Mesothelial cell of epicardium (in vitro differentiated cells): ENCODE results near the gene PKP4. TPM values are rescaled to one million over a fixed set of nuclear protein-coding genes. Genes with fewer than 3 reads are reported as not detected.

Source experiments
- DNase-seq, 2 experiments: peaks; one replicate each; pipeline ENCODE4 v3.0.0; 2021; ENCODE audit warnings: low spot score in 2 of 2; ENCODE audit not compliant: unreplicated experiment in 2 of 2
- H3K27ac Mint-ChIP-seq: 2 replicates; pipeline ENCODE4 v1.8.0; 2021; ENCODE audit warnings: mixed read lengths
- H3K27me3 Mint-ChIP-seq: 2 replicates; pipeline ENCODE4 v1.8.0; 2021; ENCODE audit warnings: low read depth, mixed read lengths
- H3K36me3 Mint-ChIP-seq: 2 replicates; pipeline ENCODE4 v1.8.0; 2021; ENCODE audit warnings: mixed read lengths
- H3K4me1 Mint-ChIP-seq: 2 replicates; pipeline ENCODE4 v1.8.0; 2021; ENCODE audit warnings: mixed read lengths
- H3K4me3 Mint-ChIP-seq: 2 replicates; pipeline ENCODE4 v1.8.0; 2021; ENCODE audit warnings: mild to moderate bottlenecking, moderate library complexity, mixed read lengths
- H3K9me3 Mint-ChIP-seq: 2 replicates; pipeline ENCODE4 v1.8.0; 2021; ENCODE audit warnings: mixed read lengths
- total RNA-seq: library from RNA; stranded (reverse); gene quantifications from 3 replicates; pipeline ENCODE4 v1.2.1, GENCODE V29; 2021
- TF ChIP-seq, protein P1 (sequence below): fragments of 200-600 bp; sonication (generic); IDR thresholded peaks from one replicate; pipeline ENCODE4 v1.5.0; 2021; ENCODE audit warnings: antibody characterized with exemption; ENCODE audit not compliant: unreplicated experiment

Gene PKP4
- total RNA-seq, 1 donor from 2014 or later: 70.8 TPM

DNA sequence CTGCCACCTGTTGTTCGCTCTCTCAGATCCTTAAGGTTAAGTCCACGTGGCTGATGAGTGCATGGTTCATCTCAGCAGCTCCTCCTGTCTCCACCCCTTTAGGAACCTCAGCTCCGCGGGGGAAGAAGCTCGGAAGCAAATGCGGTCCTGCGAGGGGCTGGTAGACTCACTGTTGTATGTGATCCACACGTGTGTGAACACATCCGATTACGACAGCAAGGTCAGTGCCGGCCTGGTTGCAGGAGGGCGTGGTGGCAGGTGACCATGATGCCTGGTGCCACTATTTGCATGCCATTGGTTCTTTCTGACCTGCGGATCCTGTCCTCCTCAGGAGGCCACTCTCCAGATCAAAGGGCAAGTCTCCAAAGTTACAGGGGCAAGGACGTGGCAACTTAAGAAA is 204.5 kb downstream of the PKP4 start:
- H3K27me3 Mint-ChIP-seq: no peaks in the 10 kb centered on the region
- TF ChIP-seq, protein P1, sequence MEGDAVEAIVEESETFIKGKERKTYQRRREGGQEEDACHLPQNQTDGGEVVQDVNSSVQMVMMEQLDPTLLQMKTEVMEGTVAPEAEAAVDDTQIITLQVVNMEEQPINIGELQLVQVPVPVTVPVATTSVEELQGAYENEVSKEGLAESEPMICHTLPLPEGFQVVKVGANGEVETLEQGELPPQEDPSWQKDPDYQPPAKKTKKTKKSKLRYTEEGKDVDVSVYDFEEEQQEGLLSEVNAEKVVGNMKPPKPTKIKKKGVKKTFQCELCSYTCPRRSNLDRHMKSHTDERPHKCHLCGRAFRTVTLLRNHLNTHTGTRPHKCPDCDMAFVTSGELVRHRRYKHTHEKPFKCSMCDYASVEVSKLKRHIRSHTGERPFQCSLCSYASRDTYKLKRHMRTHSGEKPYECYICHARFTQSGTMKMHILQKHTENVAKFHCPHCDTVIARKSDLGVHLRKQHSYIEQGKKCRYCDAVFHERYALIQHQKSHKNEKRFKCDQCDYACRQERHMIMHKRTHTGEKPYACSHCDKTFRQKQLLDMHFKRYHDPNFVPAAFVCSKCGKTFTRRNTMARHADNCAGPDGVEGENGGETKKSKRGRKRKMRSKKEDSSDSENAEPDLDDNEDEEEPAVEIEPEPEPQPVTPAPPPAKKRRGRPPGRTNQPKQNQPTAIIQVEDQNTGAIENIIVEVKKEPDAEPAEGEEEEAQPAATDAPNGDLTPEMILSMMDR: no peak
- H3K36me3 Mint-ChIP-seq: peaks cover 10% of the 10 kb centered on the region
- peaks cover 20% of the 10 kb centered on the region for H3K4me1 Mint-ChIP-seq
- H3K27ac Mint-ChIP-seq: no peak overlapping the region
- no peaks in the 10 kb centered on the region for H3K9me3 Mint-ChIP-seq
- DNase-seq: no peak
- H3K4me3 Mint-ChIP-seq: no peak overlapping the region

- no peak for DNase-seq
- H3K4me3 Mint-ChIP-seq: no peak overlapping the region
- no peaks in the 10 kb centered on the region for H3K9me3 Mint-ChIP-seq
- no peaks in the 10 kb centered on the region for H3K27me3 Mint-ChIP-seq
- no peak overlapping the region for H3K27ac Mint-ChIP-seq
- peaks cover 10% of the 10 kb centered on the region for H3K36me3 Mint-ChIP-seq
- H3K4me1 Mint-ChIP-seq: peaks cover 30% of the 10 kb centered on the region
- TF ChIP-seq, protein P1: no peak
These were observed 205.7 kb downstream of the PKP4 start for GRCh38 chr2:158662421-158662820.

DNA sequence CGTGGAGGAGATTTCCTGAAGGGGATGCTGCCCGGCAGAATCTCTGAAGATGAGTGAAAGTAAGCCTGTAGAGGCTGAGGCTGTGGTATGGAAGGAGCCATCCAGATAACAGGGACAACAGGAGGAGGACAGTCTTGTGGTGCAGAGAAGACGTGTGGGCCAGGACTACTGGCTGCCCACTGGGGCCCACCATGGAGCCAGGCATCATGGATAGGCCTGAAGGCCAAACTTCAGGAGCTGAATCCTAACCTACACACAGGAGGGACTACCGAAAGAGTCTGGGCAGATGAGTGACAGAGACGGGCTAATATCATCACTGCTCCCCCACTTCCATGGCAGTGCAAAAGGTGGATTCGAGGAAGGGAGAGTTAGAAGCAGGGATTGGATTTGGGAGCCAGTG is 207.0 kb downstream of the PKP4 start:
- Mint-ChIP-seq H3K27me3 (no peaks in the 10 kb centered on the region), H3K36me3 (peaks cover 10% of the 10 kb centered on the region), H3K4me3 (no peak overlapping the region), H3K4me1 (peaks cover 41% of the 10 kb centered on the region), H3K27ac (no peak overlapping the region), H3K9me3 (no peaks in the 10 kb centered on the region)
- TF ChIP-seq, protein P1: no peak
- DNase-seq: no peak

GRCh38 chr2:158664987-158665386 is 208.2 kb downstream of the PKP4 start:
- TF ChIP-seq, protein P1: no peak
- H3K27me3 Mint-ChIP-seq: no peaks in the 10 kb centered on the region
- peak overlapping the region; percentile 60 for H3K27ac Mint-ChIP-seq
- peaks cover 45% of the 10 kb centered on the region for H3K4me1 Mint-ChIP-seq
- H3K9me3 Mint-ChIP-seq: no peaks in the 10 kb centered on the region
- DNase-seq: no peak
- peaks cover 6% of the 10 kb centered on the region for H3K36me3 Mint-ChIP-seq
- no peak overlapping the region for H3K4me3 Mint-ChIP-seq

- TF ChIP-seq, protein P1: no peak
- peaks cover 11% of the 10 kb centered on the region for H3K36me3 Mint-ChIP-seq
- no peaks in the 10 kb centered on the region for H3K27me3 Mint-ChIP-seq
- DNase-seq: no peak
- peaks cover 45% of the 10 kb centered on the region for H3K4me1 Mint-ChIP-seq
- H3K4me3 Mint-ChIP-seq: no peak overlapping the region
- no peaks in the 10 kb centered on the region for H3K9me3 Mint-ChIP-seq
- H3K27ac Mint-ChIP-seq: peak overlapping the region; percentile 11
These were observed 209.0 kb downstream of the PKP4 start for GRCh38 chr2:158665536-158666302.
